Lower leg skin (tissue), 4 donors: ENCODE data around the gene TBX10. TPM values are rescaled to one million over a fixed set of nuclear protein-coding genes. Genes with fewer than 3 reads are reported as not detected.
"Not testable (repeated sequence)": the region's sequence is repeated elsewhere in the genome, so short reads cannot be mapped to it uniquely, and the experiment has no call there.

Source experiments
- DNase-seq, 2 donors: peaks; one replicate each; pipeline ENCODE4 v3.0.0-alpha.2; 2019; ENCODE audit warnings: low spot score in 2 of 2
- H3K4me3 ChIP-seq: fragments of 200-600 bp; sonication (generic); 2 replicates; pipeline ENCODE4 v1.5.1; 2017; ENCODE audit warnings: mild to moderate bottlenecking, low read depth; ENCODE audit not compliant: poor library complexity, severe bottlenecking
- CTCF ChIP-seq, 3 donors: fragments of 450-650 bp; IDR thresholded peaks; one replicate each; pipeline ENCODE4 v1.5.1; 2016; ENCODE audit warnings: antibody characterized with exemption in 3 of 3, mild to moderate bottlenecking in 3 of 3, moderate library complexity in 2 of 3
- POLR2A ChIP-seq, 2 donors: fragments of 450-650 bp; IDR thresholded peaks; one replicate each; pipeline ENCODE4 v1.6.1; 2016 to 2017; ENCODE audit warnings: antibody characterized with exemption in 2 of 2, mild to moderate bottlenecking in 1 of 2, moderate library complexity in 1 of 2
- WGBS, 2 donors: methylation state at CpG; one replicate each; pipeline ENCODE4 v1.1.5; 2018; 5-methylcytosine and 5-hydroxymethylcytosine counted together
- intact Hi-C: fragments of 100-400 bp; cut with DNase I; formaldehyde crosslinking; loops from one replicate; pipeline ENCODE4 v1.15.0; 2023; ENCODE audit warnings: low total_unique reads
- total RNA-seq, 4 donors: library from RNA; depleted of rRNA; stranded (reverse); fragments of >200 nt; gene quantifications; one replicate each; pipeline ENCODE4 v1.1.0, GENCODE V29; 2016

TBX10 gene
- total RNA-seq, 4 donors from 2014 or later = not detected

GRCh38 chr11:67662142-67662834 lies 22.7 kb upstream of the TBX10 start:
- no peak overlapping the region for H3K4me3 ChIP-seq
- no peak for TF ChIP-seq POLR2A (IDR thresholded peaks at IDR 0.05)
- no peak for TF ChIP-seq CTCF (IDR thresholded peaks at IDR 0.05)
- WGBS, 2 donors = 83 to 85% methylated on average over 12 of the region's 12 CpGs
- DNase-seq = peak in 1 of 2 donors; percentile 75
- intact Hi-C loops = no loop called here

GRCh38 chr11:67660752-67661151 lies 21.2 kb upstream of the TBX10 start:
- peak in 1 of 2 donors; percentile 65 for DNase-seq
- intact Hi-C loops = not testable (repeated sequence)

GRCh38 chr11:67659651-67660165 lies 20.1 kb upstream of the TBX10 start:
- H3K4me3 ChIP-seq, intact Hi-C loops: not testable (repeated sequence)
- WGBS, 2 donors = 62% methylated on average over 5 of the region's 5 CpGs
- DNase-seq = peak in 1 of 2 donors; percentile 59

More at GRCh38 chr11:67660752-67661151, 21.2 kb upstream of the TBX10 start:
- H3K4me3 ChIP-seq = not testable (repeated sequence)
- 72 to 76% methylated on average over 5 of the region's 5 CpGs for WGBS, 2 donors

- WGBS, 2 donors = 25 to 31% methylated on average over 3 of the region's 3 CpGs
- no peak for DNase-seq
- TF ChIP-seq POLR2A (IDR thresholded peaks at IDR 0.05) = no peak
- intact Hi-C loops = no loop called here
- H3K4me3 ChIP-seq = no peak overlapping the region
These were observed 17.7 kb upstream of the TBX10 start for GRCh38 chr11:67657300-67657699.

- no peak for DNase-seq
- no peak for TF ChIP-seq CTCF (IDR thresholded peaks at IDR 0.05)
- no peak for TF ChIP-seq POLR2A (IDR thresholded peaks at IDR 0.05)
- intact Hi-C loops = no loop called here
- 49 to 50% methylated on average over 4 of the region's 4 CpGs for WGBS, 2 donors
- H3K4me3 ChIP-seq = no peak overlapping the region
These were observed 16.8 kb upstream of the TBX10 start for GRCh38 chr11:67656278-67656922.

- H3K4me3 ChIP-seq = no peak overlapping the region
- intact Hi-C loops = no loop called here
- DNase-seq = peak in 1 of 2 donors; percentile 53
- 74 to 79% methylated on average over 9 of the region's 9 CpGs for WGBS, 2 donors
- TF ChIP-seq POLR2A (IDR thresholded peaks at IDR 0.05) (no peak), CTCF (IDR thresholded peaks at IDR 0.05) (no peak)
These were observed 14.7 kb upstream of the TBX10 start for GRCh38 chr11:67654225-67654624.

- intact Hi-C loops = no loop called here
- no peak for TF ChIP-seq CTCF (IDR thresholded peaks at IDR 0.05)
- no peak for TF ChIP-seq POLR2A (IDR thresholded peaks at IDR 0.05)
- peak in 1 of 2 donors; percentile 61 for DNase-seq
- H3K4me3 ChIP-seq = no peak overlapping the region
- 78 to 80% methylated on average over 15 of the region's 15 CpGs for WGBS, 2 donors
These were observed 13.6 kb upstream of the TBX10 start for GRCh38 chr11:67652965-67653845.
